Measurements from ENCODE around the gene OPTN. TPM values are rescaled to one million over a fixed set of nuclear protein-coding genes. Genes with fewer than 3 reads are reported as not detected.

Gene OPTN
- total and polyA plus RNA-seq, 10 of the 15 experiments (the other 5 are each of a cell fraction or from before 2014, with no cell fraction given) = 15.2 to 42.4 (median 25.5) TPM

- no peak for TF ChIP-seq TCF7 (IDR thresholded peaks at IDR 0.05; ENCODE audit: borderline replicate concordance)
- no peak for TF ChIP-seq RBBP5 (conservative IDR thresholded peaks at IDR 0.05)
- no peak for TF ChIP-seq NR2F1 (conservative IDR thresholded peaks at IDR 0.05)
- no peak for TF ChIP-seq RFX5 (IDR thresholded peaks at IDR 0.05; ENCODE audit: low read depth, low read length)
- TF ChIP-seq, protein P1, sequence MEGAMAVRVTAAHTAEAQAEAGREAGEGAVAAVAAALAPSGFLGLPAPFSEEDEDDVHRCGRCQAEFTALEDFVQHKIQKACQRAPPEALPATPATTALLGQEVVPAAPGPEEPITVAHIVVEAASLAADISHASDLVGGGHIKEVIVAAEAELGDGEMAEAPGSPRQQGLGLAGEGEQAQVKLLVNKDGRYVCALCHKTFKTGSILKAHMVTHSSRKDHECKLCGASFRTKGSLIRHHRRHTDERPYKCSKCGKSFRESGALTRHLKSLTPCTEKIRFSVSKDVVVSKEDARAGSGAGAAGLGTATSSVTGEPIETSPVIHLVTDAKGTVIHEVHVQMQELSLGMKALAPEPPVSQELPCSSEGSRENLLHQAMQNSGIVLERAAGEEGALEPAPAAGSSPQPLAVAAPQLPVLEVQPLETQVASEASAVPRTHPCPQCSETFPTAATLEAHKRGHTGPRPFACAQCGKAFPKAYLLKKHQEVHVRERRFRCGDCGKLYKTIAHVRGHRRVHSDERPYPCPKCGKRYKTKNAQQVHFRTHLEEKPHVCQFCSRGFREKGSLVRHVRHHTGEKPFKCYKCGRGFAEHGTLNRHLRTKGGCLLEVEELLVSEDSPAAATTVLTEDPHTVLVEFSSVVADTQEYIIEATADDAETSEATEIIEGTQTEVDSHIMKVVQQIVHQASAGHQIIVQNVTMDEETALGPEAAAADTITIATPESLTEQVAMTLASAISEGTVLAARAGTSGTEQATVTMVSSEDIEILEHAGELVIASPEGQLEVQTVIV (IDR thresholded peaks at IDR 0.05; ENCODE audit: borderline replicate concordance, partially characterized antibody) = no peak
- no peak for TF ChIP-seq KLF5 (IDR thresholded peaks at IDR 0.05; ENCODE audit: partially characterized antibody)
- ChIA-PET POLR2A (interaction anchor here (0.8 kb wide), 1 partner anchor 175 kb away, joined by 3 read pairs; no protein-coding TSS in a partner anchor), RAD21 (ENCODE audit: unreplicated experiment) (interaction anchor here (1.1 to 3.1 kb wide), 4 partner anchors 10 to 188 kb away, joined by 3 to 23 read pairs (median 4); no protein-coding TSS in a partner anchor), CTCF (interaction anchor here (0.6 to 4.6 kb wide), 17 partner anchors 9 to 962 kb away, joined by 3 to 67 read pairs (median 4); partner anchors contain the start of gene PHYH), SMC1A (ENCODE audit: uncharacterized antibody, unreplicated experiment) (interaction anchor here (0.6 to 1.9 kb wide), 9 partner anchors 15 to 884 kb away, joined by 3 to 8 read pairs (median 3); no protein-coding TSS in a partner anchor)
- H3K9me3 ChIP-seq (replicated peaks; ENCODE audit: control insufficient read depth, insufficient read depth, low read length) = no peaks in the 10 kb centered on the region
- 9% methylated on average over 18 of the region's 18 CpGs for WGBS (ENCODE audit: insufficient coverage, insufficient replicate concordance, low lambda C conversion rate, missing lambda C conversion rate)
- peak overlapping the region; percentile 75 for H2AFZ ChIP-seq (ENCODE audit: control insufficient read depth, low read depth, low read length)
- intact Hi-C loops (cut with micrococcal nuclease; ENCODE audit: unreplicated experiment) = loop anchor here (1.0 to 10.0 kb wide), 3 partner anchors 140 to 283 kb away; no protein-coding TSS in a partner anchor
- H4K20me1 ChIP-seq (ENCODE audit: control insufficient read depth, insufficient read depth) = no peaks in the 10 kb centered on the region
- peak overlapping the region; percentile 81 for H3K4me3 ChIP-seq
- peak overlapping the region; percentile 55 for H3K9ac ChIP-seq (ENCODE audit: control insufficient read depth, insufficient read depth, low read length)
- H3K27ac ChIP-seq (ENCODE audit: control insufficient read depth, insufficient read depth) = peak overlapping the region; percentile 41
- no peaks in the 10 kb centered on the region for H3K27me3 ChIP-seq (replicated peaks in 1 of 2; ENCODE audit: control insufficient read depth in 2 of 2, insufficient read depth in 2 of 2, low read length in 1 of 2)
- peaks cover 7% of the 10 kb centered on the region for H3K4me1 ChIP-seq (ENCODE audit: control insufficient read depth, insufficient read depth, low read length)
- BruUV-seq (replicated peaks) = TSS peak; percentile 74
- peak overlapping the region; percentile 89 for H3K4me2 ChIP-seq (ENCODE audit: control insufficient read depth, insufficient read depth)
- ATAC-seq (peak; percentile 37), DNase-seq (ENCODE audit: low read depth, low spot score) (no peak), FAIRE-seq (no peak)
- peaks cover 15% of the 10 kb centered on the region for H3K79me2 ChIP-seq (ENCODE audit: control insufficient read depth, insufficient read depth, low read length)
- in situ Hi-C loops (cut with MboI) = loop anchor here (5.0 kb wide), 1 partner anchor 140 kb away; the partner anchor contains the start of gene PHYH
- peaks cover 1 to 6% of the 10 kb centered on the region in 2 experiments; a peak in 1 of 4 replicates for H3K36me3 ChIP-seq (ENCODE audit: control insufficient read depth in 2 of 2, insufficient read depth in 2 of 2, low read length in 1 of 2)
Observed at GRCh38 chr10:13161857-13162271, 61.9 kb downstream of the OPTN start.
